ENCODE data around the gene RECQL5. TPM values are rescaled to one million over a fixed set of nuclear protein-coding genes. Genes with fewer than 3 reads are reported as not detected.
A peak's percentile ranks its signal among the peaks of the same experiment; 100 is the strongest.

RECQL5 gene
- total and polyA plus RNA-seq, 7 experiments from 2014 or later = 12.4 to 76.5 (median 43.5) TPM

- ChIA-PET POLR2A (interaction anchor here (0.7 kb wide), 1 partner anchor 15 kb away, joined by 3 read pairs; no protein-coding TSS in a partner anchor), CTCF (interaction anchor here (0.7 to 8.7 kb wide), 5 partner anchors 10 to 739 kb away, joined by 3 to 97 read pairs (median 5); no protein-coding TSS in a partner anchor)
- Mint-ChIP-seq H3K27me3 (no peaks in the 10 kb centered on the region), H3K4me3 (no peak overlapping the region), H3K9me3 (no peaks in the 10 kb centered on the region), H3K36me3 (peaks cover 4 to 29% (median 13%) of the 10 kb centered on the region in 5 donors), H3K4me1 (peaks cover 15 to 31% (median 20%) of the 10 kb centered on the region in 7 donors), H3K27ac (no peak overlapping the region)
- H3K36me3 ChIP-seq (ENCODE audit: control insufficient read depth in 2 of 3, insufficient read depth in 3 of 3, low read length in 3 of 3) = peaks cover 6 to 59% (median 20%) of the 10 kb centered on the region in 3 experiments
- peaks cover 9 to 20% of the 10 kb centered on the region in 2 donors for H3K4me1 ChIP-seq (ENCODE audit: control insufficient read depth in 2 of 2, insufficient read depth in 2 of 2, low read length in 2 of 2)
- no peaks in the 10 kb centered on the region for H3K27me3 ChIP-seq (ENCODE audit: control insufficient read depth in 2 of 2, insufficient read depth in 2 of 2, low read length in 2 of 2)
- ATAC-seq (no peak), DNase-seq (no peak)
- no peak overlapping the region for H3K4me3 ChIP-seq (ENCODE audit: low read length)
- H3K27ac ChIP-seq (ENCODE audit: low read depth, low read length) = no peak overlapping the region
- intact Hi-C loops (cut with micrococcal nuclease) = no loop called here
- H3K9me3 ChIP-seq (ENCODE audit: control insufficient read depth in 2 of 3, low read length in 3 of 3) = no peaks in the 10 kb centered on the region
Measured at GRCh38 chr17:75672011-75672410, 5.1 kb upstream of the RECQL5 start.

GRCh38 chr17:75670868-75671267, 3.9 kb upstream of the RECQL5 start:
- Histone ChIP-seq H3K9me3 (ENCODE audit: control insufficient read depth in 2 of 3, low read length in 3 of 3) (no peaks in the 10 kb centered on the region), H3K4me3 (ENCODE audit: low read length) (no peak overlapping the region), H3K36me3 (ENCODE audit: control insufficient read depth in 2 of 3, insufficient read depth in 3 of 3, low read length in 3 of 3) (peaks cover 6 to 56% (median 20%) of the 10 kb centered on the region in 3 experiments), H3K4me1 (ENCODE audit: control insufficient read depth in 2 of 2, insufficient read depth in 2 of 2, low read length in 2 of 2) (peaks cover 17 to 26% of the 10 kb centered on the region in 2 donors), H3K27ac (ENCODE audit: low read depth, low read length) (no peak overlapping the region), H3K27me3 (ENCODE audit: control insufficient read depth in 2 of 2, insufficient read depth in 2 of 2, low read length in 2 of 2) (no peaks in the 10 kb centered on the region)
- H3K27ac Mint-ChIP-seq = peak overlapping the region in 1 of 9 donors; percentile 47
- peaks cover 12 to 30% (median 18%) of the 10 kb centered on the region in 7 donors for H3K4me1 Mint-ChIP-seq
- H3K4me3 Mint-ChIP-seq = peak overlapping the region in 3 of 10 donors; percentile 10 to 32 (median 11)
- intact Hi-C loops (cut with micrococcal nuclease) = no loop called here
- ChIA-PET CTCF (interaction anchor here (2.1 to 8.7 kb wide), 2 partner anchors 77 to 82 kb away, joined by 7 to 97 read pairs; no protein-coding TSS in a partner anchor), POLR2A (interaction anchor here (0.5 to 1.2 kb wide), 2 partner anchors 39 to 76 kb away, joined by 3 to 4 read pairs; no protein-coding TSS in a partner anchor)
- H3K27me3 Mint-ChIP-seq = no peaks in the 10 kb centered on the region
- no peaks in the 10 kb centered on the region for H3K9me3 Mint-ChIP-seq
- H3K36me3 Mint-ChIP-seq = peaks cover 4 to 25% (median 12%) of the 10 kb centered on the region in 5 donors
- ATAC-seq (no peak), DNase-seq (no peak)

DNA sequence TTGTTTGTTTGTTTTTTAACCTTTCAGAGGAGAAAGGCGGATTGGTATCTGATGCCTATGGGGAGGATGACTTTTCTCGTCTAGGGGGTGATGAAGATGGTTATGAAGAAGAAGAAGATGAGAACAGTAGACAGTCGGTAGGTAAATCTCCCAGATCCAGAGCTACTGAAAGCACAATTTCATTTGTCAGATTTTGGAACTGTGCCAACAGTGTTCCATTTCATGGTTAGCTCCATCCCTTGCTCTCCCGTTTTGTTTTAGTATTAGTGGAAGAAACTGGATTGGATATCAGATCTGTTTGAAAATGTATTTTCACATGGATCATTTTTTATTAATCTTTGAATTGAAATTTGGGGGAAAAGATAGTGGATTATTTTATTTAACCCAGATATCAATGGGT, 1.5 kb upstream of the RECQL5 start:
- Histone ChIP-seq H3K4me3 (ENCODE audit: low read length) (no peak overlapping the region), H3K27me3 (ENCODE audit: control insufficient read depth in 2 of 2, insufficient read depth in 2 of 2, low read length in 2 of 2) (no peaks in the 10 kb centered on the region), H3K27ac (ENCODE audit: low read depth, low read length) (peak overlapping the region; percentile 96), H3K36me3 (ENCODE audit: control insufficient read depth in 2 of 3, insufficient read depth in 3 of 3, low read length in 3 of 3) (peaks cover 6 to 58% (median 20%) of the 10 kb centered on the region in 3 experiments), H3K4me1 (ENCODE audit: control insufficient read depth in 2 of 2, insufficient read depth in 2 of 2, low read length in 2 of 2) (peaks cover 21 to 26% of the 10 kb centered on the region in 2 donors), H3K9me3 (ENCODE audit: control insufficient read depth in 2 of 3, low read length in 3 of 3) (no peaks in the 10 kb centered on the region)
- Mint-ChIP-seq H3K9me3 (no peaks in the 10 kb centered on the region), H3K4me1 (peaks cover 11 to 34% (median 21%) of the 10 kb centered on the region in 7 donors), H3K36me3 (peaks cover 8 to 34% (median 17%) of the 10 kb centered on the region in 5 donors), H3K4me3 (peak overlapping the region in 1 of 10 donors; percentile 74), H3K27ac (peak overlapping the region in 1 of 9 donors; percentile 40), H3K27me3 (no peaks in the 10 kb centered on the region)
- intact Hi-C loops (cut with micrococcal nuclease) = loop anchor here in 1 of 2 donors (5.0 kb wide), 3 partner anchors 151 to 796 kb away; partner anchors contain the start of genes CASKIN2, FDXR, PRPSAP1 and TSEN54
- ATAC-seq (no peak), DNase-seq (no peak)
- POLR2A ChIA-PET = interaction anchor here (0.9 to 1.8 kb wide), 2 partner anchors 21 to 85 kb away, joined by 3 to 4 read pairs; no protein-coding TSS in a partner anchor
- CTCF ChIA-PET = no interaction called here

- no peaks in the 10 kb centered on the region for H3K9me3 ChIP-seq (ENCODE audit: control insufficient read depth in 2 of 3, low read length in 3 of 3)
- intact Hi-C loops (cut with micrococcal nuclease) = loop anchor here (1.0 to 5.0 kb wide), 12 partner anchors 79 to 796 kb away; partner anchors contain the start of genes ACOX1 (in 1 of the 2), CASKIN2 (in 1 of the 2), FBF1 (in 1 of the 2) and FDXR (in 1 of the 2)
- peak overlapping the region; percentile 96 for H3K27ac ChIP-seq (ENCODE audit: low read depth, low read length)
- DNase-seq (no peak), ATAC-seq (no peak)
- Mint-ChIP-seq H3K27me3 (no peaks in the 10 kb centered on the region), H3K4me3 (no peak overlapping the region), H3K36me3 (peaks cover 8 to 35% (median 17%) of the 10 kb centered on the region in 5 donors), H3K4me1 (peaks cover 9 to 34% (median 21%) of the 10 kb centered on the region in 7 donors), H3K27ac (no peak overlapping the region), H3K9me3 (no peaks in the 10 kb centered on the region)
- CTCF ChIA-PET = no interaction called here
- peaks cover 6 to 53% (median 20%) of the 10 kb centered on the region in 3 experiments for H3K36me3 ChIP-seq (ENCODE audit: control insufficient read depth in 2 of 3, insufficient read depth in 3 of 3, low read length in 3 of 3)
- H3K4me3 ChIP-seq (ENCODE audit: low read length) = peak overlapping the region; percentile 99
- peaks cover 21 to 26% of the 10 kb centered on the region in 2 donors for H3K4me1 ChIP-seq (ENCODE audit: control insufficient read depth in 2 of 2, insufficient read depth in 2 of 2, low read length in 2 of 2)
- POLR2A ChIA-PET = interaction anchor here (0.9 to 2.3 kb wide), 7 partner anchors 10 to 108 kb away, joined by 3 to 16 read pairs (median 4); no protein-coding TSS in a partner anchor
- H3K27me3 ChIP-seq (ENCODE audit: control insufficient read depth in 2 of 2, insufficient read depth in 2 of 2, low read length in 2 of 2) = no peaks in the 10 kb centered on the region
Measured at GRCh38 chr17:75667825-75668224, 871 bp upstream of the RECQL5 start.

DNA sequence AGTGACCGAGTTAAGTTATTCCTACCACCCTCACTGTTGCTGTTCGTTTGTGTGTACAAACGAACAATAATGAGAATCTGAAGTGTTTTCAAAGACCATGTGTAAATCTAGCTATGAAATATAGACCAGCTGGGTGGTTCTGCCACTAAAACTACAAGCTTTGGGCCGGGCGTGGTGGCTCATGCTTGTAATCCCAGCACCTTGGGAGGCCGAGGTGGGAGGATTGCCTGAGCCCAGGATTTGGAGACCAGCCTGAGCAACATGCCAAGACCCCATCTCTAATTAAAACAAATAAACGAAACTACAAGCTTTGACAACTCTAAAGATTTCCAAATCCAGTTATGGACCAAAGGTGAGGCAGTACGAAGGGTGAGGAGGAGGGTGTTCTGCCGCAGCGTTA, 973 bp downstream of the RECQL5 start:
- DNase-seq (no peak), ATAC-seq (no peak)
- no peaks in the 10 kb centered on the region for H3K27me3 Mint-ChIP-seq
- ChIA-PET CTCF (interaction anchor here (0.6 to 1.9 kb wide), 6 partner anchors 9 to 189 kb away, joined by 3 to 6 read pairs (median 4); partner anchors contain the start of genes SMIM5 and WBP2), POLR2A (interaction anchor here (0.6 to 2.3 kb wide), 13 partner anchors 8 to 621 kb away, joined by 3 to 16 read pairs (median 4); partner anchors contain the start of genes GALK1, SLC25A19 and UNK)
- H3K4me1 Mint-ChIP-seq = peaks cover 11 to 34% (median 15%) of the 10 kb centered on the region in 7 donors
- intact Hi-C loops (cut with micrococcal nuclease) = loop anchor here (2.0 to 5.0 kb wide), 4 partner anchors 83 to 794 kb away; partner anchors contain the start of genes CASKIN2 (in 1 of the 2), FDXR (in 1 of the 2), PRPSAP1 (in 1 of the 2) and TSEN54 (in 1 of the 2)
- peaks cover 8 to 41% (median 20%) of the 10 kb centered on the region in 5 donors for H3K36me3 Mint-ChIP-seq
- Histone ChIP-seq H3K27me3 (ENCODE audit: control insufficient read depth in 2 of 2, insufficient read depth in 2 of 2, low read length in 2 of 2) (no peaks in the 10 kb centered on the region), H3K4me1 (ENCODE audit: control insufficient read depth in 2 of 2, insufficient read depth in 2 of 2, low read length in 2 of 2) (peaks cover 21 to 24% of the 10 kb centered on the region in 2 donors), H3K9me3 (ENCODE audit: control insufficient read depth in 2 of 3, low read length in 3 of 3) (no peaks in the 10 kb centered on the region), H3K4me3 (ENCODE audit: low read length) (peak overlapping the region; percentile 99), H3K36me3 (ENCODE audit: control insufficient read depth in 2 of 3, insufficient read depth in 3 of 3, low read length in 3 of 3) (peaks cover 7 to 53% (median 10%) of the 10 kb centered on the region in 3 experiments), H3K27ac (ENCODE audit: low read depth, low read length) (peak overlapping the region; percentile 96)
- no peaks in the 10 kb centered on the region for H3K9me3 Mint-ChIP-seq
- peak overlapping the region in 5 of 10 donors; percentile 59 to 68 (median 63) for H3K4me3 Mint-ChIP-seq
- H3K27ac Mint-ChIP-seq = peak overlapping the region in 5 of 9 donors; percentile 6 to 83 (median 60)

- Histone ChIP-seq H3K27ac (ENCODE audit: low read depth, low read length) (no peak overlapping the region), H3K4me3 (ENCODE audit: low read length) (no peak overlapping the region), H3K27me3 (ENCODE audit: control insufficient read depth in 2 of 2, insufficient read depth in 2 of 2, low read length in 2 of 2) (no peaks in the 10 kb centered on the region), H3K4me1 (ENCODE audit: control insufficient read depth in 2 of 2, insufficient read depth in 2 of 2, low read length in 2 of 2) (peaks cover 19 to 21% of the 10 kb centered on the region in 2 donors), H3K36me3 (ENCODE audit: control insufficient read depth in 2 of 3, insufficient read depth in 3 of 3, low read length in 3 of 3) (peaks cover 0 to 52% (median 4%) of the 10 kb centered on the region in 3 experiments), H3K9me3 (ENCODE audit: control insufficient read depth in 2 of 3, low read length in 3 of 3) (no peaks in the 10 kb centered on the region)
- no peak overlapping the region for H3K4me3 Mint-ChIP-seq
- H3K27me3 Mint-ChIP-seq = no peaks in the 10 kb centered on the region
- ATAC-seq (no peak), DNase-seq (no peak)
- ChIA-PET POLR2A (no interaction called here), CTCF (no interaction called here)
- H3K36me3 Mint-ChIP-seq = peaks cover 4 to 39% (median 13%) of the 10 kb centered on the region in 5 donors
- H3K4me1 Mint-ChIP-seq = peaks cover 4 to 26% (median 7%) of the 10 kb centered on the region in 7 donors
- intact Hi-C loops (cut with micrococcal nuclease) = no loop called here
- no peaks in the 10 kb centered on the region for H3K9me3 Mint-ChIP-seq
- no peak overlapping the region for H3K27ac Mint-ChIP-seq
Measured at GRCh38 chr17:75664099-75664549, 2.8 kb downstream of the RECQL5 start.

Measured in naive thymus-derived CD4-positive, alpha-beta T cell (primary cell).